Activated CD4-positive, alpha-beta T cell treated with anti-CD3 and anti-CD28 coated beads, Interleukin-2, amount 50 U/mL, for 16 hours (primary cell): ENCODE measurements around the gene ADPRHL1.

Source experiments
- DNase-seq: peaks from one replicate; pipeline ENCODE4 v3.0.0-alpha.2; 2020

The ADPRHL1 gene

GRCh38 chr13:113430378-113431110, 22.7 kb downstream of the ADPRHL1 start:
- no peak for DNase-seq

GRCh38 chr13:113429608-113429985, 23.7 kb downstream of the ADPRHL1 start:
- no peak for DNase-seq

- no peak for DNase-seq
These were observed 24.2 kb downstream of the ADPRHL1 start for GRCh38 chr13:113428871-113429607.

GRCh38 chr13:113428469-113428865, 24.8 kb downstream of the ADPRHL1 start:
- no peak for DNase-seq

GRCh38 chr13:113427562-113428468, 25.5 kb downstream of the ADPRHL1 start:
- no peak for DNase-seq

- DNase-seq = no peak
These were observed 26.7 kb downstream of the ADPRHL1 start for GRCh38 chr13:113426591-113426986.

GRCh38 chr13:113425941-113426590, 27.2 kb downstream of the ADPRHL1 start:
- no peak for DNase-seq

GRCh38 chr13:113423520-113424163, 29.6 kb downstream of the ADPRHL1 start:
- no peak for DNase-seq

GRCh38 chr13:113422807-113423519, 30.3 kb downstream of the ADPRHL1 start:
- DNase-seq = no peak

GRCh38 chr13:113421673-113422270, 31.5 kb downstream of the ADPRHL1 start:
- no peak for DNase-seq

- no peak for DNase-seq
These were observed 32.3 kb downstream of the ADPRHL1 start for GRCh38 chr13:113420833-113421600.

GRCh38 chr13:113420232-113420631, 33.1 kb downstream of the ADPRHL1 start:
- DNase-seq = no peak

- no peak for DNase-seq
These were observed 33.6 kb downstream of the ADPRHL1 start for GRCh38 chr13:113419531-113420193.

GRCh38 chr13:113418722-113419049, 34.6 kb downstream of the ADPRHL1 start:
- DNase-seq = no peak

- no peak for DNase-seq
These were observed 35.2 kb downstream of the ADPRHL1 start for GRCh38 chr13:113417836-113418721.

GRCh38 chr13:113417008-113417751, 36.1 kb downstream of the ADPRHL1 start:
- no peak for DNase-seq

- DNase-seq = no peak
These were observed 37.5 kb downstream of the ADPRHL1 start for GRCh38 chr13:113415825-113416224.

GRCh38 chr13:113415032-113415431, 38.3 kb downstream of the ADPRHL1 start:
- no peak for DNase-seq
